GM12873 (cell line): ENCODE measurements around the gene AMOT.

Experiments used
- CTCF ChIP-seq: IDR thresholded peaks from 2 replicates; pipeline ENCODE4 v1.5.1; 2012; ENCODE audit warnings: low read depth, mild to moderate bottlenecking, moderate library complexity, low read length, control low read depth; ENCODE audit not compliant: insufficient read depth; ENCODE audit errors: missing control alignments

Gene AMOT

GRCh38 chrX:112738347-112739033 is 102.1 kb downstream of the AMOT start:
- TF ChIP-seq CTCF = no peak

GRCh38 chrX:112736310-112736709 is 104.3 kb downstream of the AMOT start:
- no peak for TF ChIP-seq CTCF

- no peak for TF ChIP-seq CTCF
Measured at GRCh38 chrX:112735147-112735546, 105.5 kb downstream of the AMOT start.

- no peak for TF ChIP-seq CTCF
Measured at GRCh38 chrX:112734290-112734689, 106.3 kb downstream of the AMOT start.

- no peak for TF ChIP-seq CTCF
Measured at GRCh38 chrX:112731793-112732192, 108.8 kb downstream of the AMOT start.
